Ascending aorta (tissue), 2 donors: ENCODE measurements around the gene OR6C76. TPM values are rescaled to one million over a fixed set of nuclear protein-coding genes. Genes with fewer than 3 reads are reported as not detected.
"Not testable (repeated sequence)": the region's sequence is repeated elsewhere in the genome, so short reads cannot be mapped to it uniquely, and the experiment has no call there.

ENCODE experiments used
- DNase-seq, 2 donors: peaks; one replicate each; pipeline ENCODE4 v3.0.0-alpha.2; 2019; ENCODE audit warnings: low spot score in 2 of 2
- H3K27ac ChIP-seq, 2 donors: fragments of 200-600 bp; sonication (generic); one replicate each; pipeline ENCODE4 v1.5.1; 2016 to 2017; ENCODE audit warnings: mild to moderate bottlenecking in 1 of 2
- H3K27me3 ChIP-seq: fragments of 200-600 bp; sonication (generic); one replicate; pipeline ENCODE4 v1.5.1; 2017
- H3K36me3 ChIP-seq, 2 donors: fragments of 200-600 bp; sonication (generic); one replicate each; pipeline ENCODE4 v1.5.1; 2016
- H3K4me1 ChIP-seq, 2 donors: fragments of 200-600 bp; sonication (generic); one replicate each; pipeline ENCODE4 v1.5.1; 2016 to 2017; ENCODE audit warnings: mild to moderate bottlenecking in 1 of 2
- H3K4me3 ChIP-seq, 2 donors: fragments of 200-600 bp; sonication (generic); one replicate each; pipeline ENCODE4 v1.5.1; 2016 to 2017; ENCODE audit warnings: mild to moderate bottlenecking in 1 of 2
- H3K9me3 ChIP-seq, 2 donors: fragments of 200-600 bp; sonication (generic); one replicate each; pipeline ENCODE4 v1.5.1; 2016
- intact Hi-C: fragments of 100-400 bp; cut with DNase I; formaldehyde crosslinking; loops from one replicate; pipeline ENCODE4 v1.15.1; 2023
- total RNA-seq: library from RNA; depleted of rRNA; stranded (reverse); fragments of >200 nt; gene quantifications from one replicate; pipeline ENCODE4 v1.1.0, GENCODE V29; 2016
- TF ChIP-seq, protein P1 (sequence below), 3 experiments: fragments of 200-600 bp in 2 of 3; fragments of 450-650 bp in 1 of 3; sonication (generic) in 2 of 3; IDR thresholded peaks; one replicate each; pipeline ENCODE4 v1.5.1; 2016 to 2019; ENCODE audit warnings: antibody characterized with exemption in 3 of 3, mild to moderate bottlenecking in 1 of 3, moderate library complexity in 1 of 3

The OR6C76 gene
- total RNA-seq, 1 donor from 2014 or later: not detected

DNA sequence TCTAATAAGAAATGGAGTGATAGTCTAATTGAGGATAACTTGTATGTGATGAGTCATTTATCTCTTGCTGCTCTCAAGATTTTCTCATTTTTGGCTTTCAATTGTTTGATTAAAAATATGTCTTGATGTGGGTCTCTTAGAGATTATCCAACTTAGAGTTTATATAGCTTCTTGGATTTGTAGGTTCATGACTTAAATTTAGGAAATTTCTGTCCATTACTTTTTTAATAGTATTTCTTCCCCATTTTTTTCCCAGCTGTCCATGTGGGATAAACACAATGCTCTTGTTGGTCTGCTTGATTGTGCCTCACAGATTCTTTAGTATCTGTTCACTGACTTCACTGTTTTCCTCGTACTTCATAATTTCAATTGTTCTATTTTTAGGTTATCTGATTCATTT, 18.2 kb upstream of the OR6C76 start:
- intact Hi-C loops: no loop called here
- no peaks in the 10 kb centered on the region for H3K9me3 ChIP-seq
- TF ChIP-seq, protein P1, sequence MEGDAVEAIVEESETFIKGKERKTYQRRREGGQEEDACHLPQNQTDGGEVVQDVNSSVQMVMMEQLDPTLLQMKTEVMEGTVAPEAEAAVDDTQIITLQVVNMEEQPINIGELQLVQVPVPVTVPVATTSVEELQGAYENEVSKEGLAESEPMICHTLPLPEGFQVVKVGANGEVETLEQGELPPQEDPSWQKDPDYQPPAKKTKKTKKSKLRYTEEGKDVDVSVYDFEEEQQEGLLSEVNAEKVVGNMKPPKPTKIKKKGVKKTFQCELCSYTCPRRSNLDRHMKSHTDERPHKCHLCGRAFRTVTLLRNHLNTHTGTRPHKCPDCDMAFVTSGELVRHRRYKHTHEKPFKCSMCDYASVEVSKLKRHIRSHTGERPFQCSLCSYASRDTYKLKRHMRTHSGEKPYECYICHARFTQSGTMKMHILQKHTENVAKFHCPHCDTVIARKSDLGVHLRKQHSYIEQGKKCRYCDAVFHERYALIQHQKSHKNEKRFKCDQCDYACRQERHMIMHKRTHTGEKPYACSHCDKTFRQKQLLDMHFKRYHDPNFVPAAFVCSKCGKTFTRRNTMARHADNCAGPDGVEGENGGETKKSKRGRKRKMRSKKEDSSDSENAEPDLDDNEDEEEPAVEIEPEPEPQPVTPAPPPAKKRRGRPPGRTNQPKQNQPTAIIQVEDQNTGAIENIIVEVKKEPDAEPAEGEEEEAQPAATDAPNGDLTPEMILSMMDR (IDR thresholded peaks at IDR 0.05): no peak

DNA sequence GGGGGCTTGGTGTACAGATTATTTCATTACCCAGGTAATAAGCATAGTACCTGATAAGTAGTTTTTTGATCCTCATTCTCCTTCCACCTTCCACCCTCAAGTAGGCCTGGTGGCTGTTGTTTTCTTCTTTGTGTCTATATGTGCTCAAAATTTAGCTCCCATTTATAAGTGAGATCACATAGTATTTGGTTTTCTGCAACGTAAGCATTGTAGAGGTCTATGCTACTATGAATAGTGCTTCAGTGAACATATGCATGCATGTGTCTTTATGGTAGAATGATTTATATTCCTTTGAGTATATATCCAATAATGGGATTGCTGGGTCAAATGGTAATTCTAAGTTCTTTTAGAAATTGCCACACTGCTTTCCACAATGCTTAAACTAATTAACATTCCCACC, 16.9 kb upstream of the OR6C76 start:
- H3K27me3 ChIP-seq, H3K27ac ChIP-seq, DNase-seq, H3K4me3 ChIP-seq, H3K4me1 ChIP-seq, H3K36me3 ChIP-seq, H3K9me3 ChIP-seq, intact Hi-C loops: not testable (repeated sequence)

More for the DNA sequence above, 18.2 kb upstream of the OR6C76 start:
- Histone ChIP-seq H3K27me3 (no peaks in the 10 kb centered on the region), H3K4me1 (no peaks in the 10 kb centered on the region), H3K4me3 (no peak overlapping the region), H3K27ac (no peak overlapping the region), H3K36me3 (no peaks in the 10 kb centered on the region)
- no peak for DNase-seq

- H3K4me1 ChIP-seq, H3K27me3 ChIP-seq, H3K27ac ChIP-seq, H3K4me3 ChIP-seq, H3K36me3 ChIP-seq, intact Hi-C loops, DNase-seq, H3K9me3 ChIP-seq: not testable (repeated sequence)
Measured at GRCh38 chr12:55412138-55412537, 13.9 kb upstream of the OR6C76 start.

- H3K4me1 ChIP-seq, H3K4me3 ChIP-seq, H3K9me3 ChIP-seq, H3K36me3 ChIP-seq, H3K27ac ChIP-seq, H3K27me3 ChIP-seq, intact Hi-C loops, DNase-seq: not testable (repeated sequence)
Measured at GRCh38 chr12:55413498-55414388, 12.3 kb upstream of the OR6C76 start.

GRCh38 chr12:55414396-55414823, 11.6 kb upstream of the OR6C76 start:
- H3K4me1 ChIP-seq, H3K36me3 ChIP-seq, intact Hi-C loops, H3K4me3 ChIP-seq, DNase-seq, H3K27me3 ChIP-seq, H3K9me3 ChIP-seq, H3K27ac ChIP-seq: not testable (repeated sequence)

DNA sequence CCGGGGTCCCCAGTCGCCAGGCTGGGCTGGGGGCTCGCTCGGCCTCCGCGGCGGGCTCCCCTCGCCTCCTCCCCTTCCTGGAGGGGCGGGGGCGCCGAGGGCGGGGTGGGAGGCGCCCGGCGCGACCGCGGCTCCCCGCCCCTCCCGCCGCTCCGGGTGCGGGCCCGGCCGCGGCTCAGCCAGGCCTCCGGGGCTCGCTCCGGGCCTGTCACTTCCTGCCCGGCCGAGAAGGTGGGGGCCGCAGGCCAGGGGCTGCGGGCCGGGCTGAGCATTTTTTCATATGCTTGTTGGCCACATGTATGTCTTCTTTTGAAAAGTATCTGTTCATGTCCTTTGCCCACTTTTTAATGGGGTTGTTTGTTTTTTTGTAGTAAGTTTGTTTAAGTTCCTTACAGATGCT, 11.2 kb upstream of the OR6C76 start:
- H3K4me1 ChIP-seq, H3K4me3 ChIP-seq, intact Hi-C loops, H3K36me3 ChIP-seq, DNase-seq, H3K27ac ChIP-seq, H3K27me3 ChIP-seq, H3K9me3 ChIP-seq: not testable (repeated sequence)

- no peak for DNase-seq
- intact Hi-C loops: no loop called here
- TF ChIP-seq, protein P1 (IDR thresholded peaks at IDR 0.05): no peak
- no peaks in the 10 kb centered on the region for H3K4me1 ChIP-seq
- no peaks in the 10 kb centered on the region for H3K9me3 ChIP-seq
- H3K36me3 ChIP-seq: no peaks in the 10 kb centered on the region
- H3K4me3 ChIP-seq: no peak overlapping the region
- H3K27ac ChIP-seq: no peak overlapping the region
- no peaks in the 10 kb centered on the region for H3K27me3 ChIP-seq
Measured at GRCh38 chr12:55416961-55417360, 9.1 kb upstream of the OR6C76 start.

- TF ChIP-seq, protein P1 (IDR thresholded peaks at IDR 0.05): no peak
- no peak for DNase-seq
- intact Hi-C loops: no loop called here
Measured at GRCh38 chr12:55420307-55420962, 5.6 kb upstream of the OR6C76 start.

More at GRCh38 chr12:55420307-55420962, 5.6 kb upstream of the OR6C76 start:
- H3K36me3 ChIP-seq: no peaks in the 10 kb centered on the region
- H3K4me3 ChIP-seq: no peak overlapping the region
- H3K4me1 ChIP-seq: no peaks in the 10 kb centered on the region
- H3K27me3 ChIP-seq: no peaks in the 10 kb centered on the region
- no peaks in the 10 kb centered on the region for H3K9me3 ChIP-seq
- H3K27ac ChIP-seq: no peak overlapping the region
